Activated gamma-delta T cell (primary cell): ENCODE data around the gene FAM200B.

Source experiments
- DNase-seq: peaks from one replicate; lab custom pipeline; 2025; lab: John Stamatoyannopoulos, UW

FAM200B gene

DNA sequence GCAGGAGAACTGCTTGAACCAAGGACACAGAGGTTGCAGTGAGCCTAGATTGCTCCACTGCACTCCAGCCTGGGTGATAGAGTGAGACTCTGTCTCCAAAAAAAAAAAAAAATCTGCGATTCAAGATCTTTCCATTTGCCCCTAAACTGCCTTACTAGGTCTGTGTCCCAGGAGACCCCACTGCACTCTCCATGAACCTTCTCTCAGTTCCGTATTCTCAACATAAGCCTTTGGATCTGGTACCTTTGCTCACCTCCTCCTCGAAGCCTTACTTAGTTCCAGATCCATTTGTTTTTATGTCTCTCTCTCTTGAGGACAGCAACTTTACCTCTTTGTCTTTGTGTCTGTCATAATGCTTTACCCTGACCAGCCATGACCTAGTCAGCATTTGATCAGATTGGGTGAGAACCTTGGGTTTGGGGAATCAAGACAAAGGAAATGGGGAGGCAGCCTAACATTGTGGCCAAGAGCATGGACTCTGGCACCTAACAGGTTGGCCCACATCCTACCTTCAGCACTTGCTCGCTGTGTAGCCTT is 55.0 kb downstream of the FAM200B start:
- DNase-seq, result no peak

DNA sequence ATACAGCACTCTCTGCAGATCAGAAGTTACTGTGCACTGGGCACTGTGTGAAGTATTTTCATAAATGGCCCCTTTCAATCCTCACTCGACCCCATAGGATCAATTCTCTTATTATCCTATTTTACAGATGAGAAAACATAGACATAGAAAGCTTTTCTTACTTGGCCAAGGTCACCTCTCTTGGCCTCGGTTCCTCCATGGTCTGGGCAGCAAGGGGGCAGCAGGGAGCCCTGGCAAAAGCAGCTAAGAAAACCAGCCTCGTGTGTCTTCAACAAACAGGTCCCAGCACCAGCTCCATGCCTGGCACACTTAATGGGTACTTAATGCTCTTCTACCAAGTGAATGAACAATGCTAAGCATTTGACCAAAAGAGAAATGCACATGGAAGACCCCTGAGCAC is 55.6 kb downstream of the FAM200B start:
- no peak for DNase-seq

DNA sequence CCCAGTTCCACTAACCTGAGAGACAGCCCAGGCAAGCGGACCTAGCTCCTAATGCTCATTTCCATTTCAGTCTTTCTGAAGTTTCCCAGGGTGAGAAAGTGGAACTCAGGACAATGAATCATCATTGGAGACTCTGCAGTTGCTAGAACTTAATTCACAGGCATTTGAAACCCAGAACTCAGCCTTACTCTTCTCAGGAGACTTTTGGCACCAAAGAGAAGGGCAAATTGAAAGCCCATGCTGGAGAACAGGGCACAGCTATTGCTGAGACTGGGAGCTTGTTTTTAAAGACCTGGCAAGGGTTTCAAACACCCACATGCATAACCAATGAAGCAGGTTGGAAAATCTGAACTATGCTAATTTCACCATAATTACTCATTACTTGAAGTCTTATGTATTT is 57.2 kb downstream of the FAM200B start:
- no peak for DNase-seq
